Activated CD8-positive, alpha-beta memory T cell treated with anti-CD3 and anti-CD28 coated beads, Interleukin-2, amount 50 U/mL, for 24 hours (primary cell): ENCODE measurements around the gene PRSS37.

ENCODE experiments used
- DNase-seq: peaks from one replicate; pipeline ENCODE4 v3.0.0-alpha.2; 2020; ENCODE audit errors: extremely low read depth

Gene PRSS37

DNA sequence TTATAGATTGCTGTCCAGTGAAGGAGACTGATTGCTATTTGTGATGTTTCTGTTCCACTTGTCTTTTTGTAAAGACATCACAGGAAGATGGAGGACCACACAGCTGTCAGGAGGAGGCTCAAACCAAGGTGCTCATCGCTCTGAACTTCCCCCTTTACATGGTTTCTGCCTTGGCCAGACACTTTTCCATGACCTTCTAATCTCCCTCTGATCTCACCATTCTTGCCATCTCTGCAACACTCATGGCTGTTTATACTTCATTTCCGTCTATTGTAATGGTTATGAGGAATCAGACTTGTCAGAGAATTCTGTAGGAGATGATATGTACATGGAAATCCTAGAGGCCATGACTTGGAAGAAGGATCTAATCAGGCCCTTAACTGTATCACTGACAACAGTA, 53.0 kb downstream of the PRSS37 start:
- no peak for DNase-seq
